MG63 (cell line): ENCODE data around the gene CXCL1. TPM values are rescaled to one million over a fixed set of nuclear protein-coding genes. Genes with fewer than 3 reads are reported as not detected.
"Not testable (repeated sequence)": the region's sequence is repeated elsewhere in the genome, so short reads cannot be mapped to it uniquely, and the experiment has no call there.

ENCODE experiments used
- DNase-seq: peaks from one replicate; pipeline ENCODE4 v3.0.0-alpha.2; 2020
- H3K27me3 ChIP-seq: fragments of 250-450 bp; sonication (Bioruptor Pico); 2 replicates; pipeline ENCODE4 v1.5.1; 2020; ENCODE audit warnings: mild to moderate bottlenecking, moderate library complexity
- H3K36me3 ChIP-seq: fragments of 250-450 bp; sonication (Bioruptor Pico); 2 replicates; pipeline ENCODE4 v1.5.1; 2020; ENCODE audit warnings: mild to moderate bottlenecking, moderate library complexity
- H3K4me3 ChIP-seq: fragments of 250-450 bp; sonication (Bioruptor Pico); 2 replicates; pipeline ENCODE4 v1.5.1; 2020; ENCODE audit warnings: mild to moderate bottlenecking, moderate library complexity
- H3K9me3 ChIP-seq: fragments of 250-450 bp; sonication (Bioruptor Pico); 2 replicates; pipeline ENCODE4 v1.5.1; 2020; ENCODE audit warnings: mild to moderate bottlenecking, moderate library complexity
- total RNA-seq: library from RNA; depleted of rRNA; stranded (reverse); fragments of >200 nt; shearing (Covaris generic); gene quantifications from 2 replicates; pipeline ENCODE4 v1.2.3, GENCODE V29; 2014; ENCODE audit warnings: low replicate concordance

Gene CXCL1
- total RNA-seq, 1 experiment from 2014 or later, result 2.5 TPM

DNA sequence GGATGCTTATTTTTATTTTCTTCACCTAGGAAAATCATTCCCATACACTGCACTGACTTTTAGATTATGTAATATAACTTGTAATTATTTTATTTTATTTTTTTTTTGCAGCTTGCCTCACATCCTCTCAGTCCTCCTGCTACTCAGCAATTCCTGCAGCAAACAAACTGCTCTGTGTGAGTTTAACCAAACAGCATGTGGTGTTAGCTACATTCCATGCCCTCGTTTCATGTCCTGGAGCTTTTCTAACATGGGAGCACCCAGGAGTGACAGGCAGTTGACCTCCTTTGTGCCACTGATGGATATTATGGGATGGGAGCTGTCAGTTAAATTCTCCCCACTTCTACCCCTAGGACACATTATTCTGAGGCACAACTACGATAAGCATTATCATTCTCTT is 24.8 kb downstream of the CXCL1 start:
- H3K9me3 ChIP-seq, result no peaks in the 10 kb centered on the region
- H3K27me3 ChIP-seq, result no peaks in the 10 kb centered on the region
- no peaks in the 10 kb centered on the region for H3K36me3 ChIP-seq
- DNase-seq, result no peak
- H3K4me3 ChIP-seq, result no peak overlapping the region

DNA sequence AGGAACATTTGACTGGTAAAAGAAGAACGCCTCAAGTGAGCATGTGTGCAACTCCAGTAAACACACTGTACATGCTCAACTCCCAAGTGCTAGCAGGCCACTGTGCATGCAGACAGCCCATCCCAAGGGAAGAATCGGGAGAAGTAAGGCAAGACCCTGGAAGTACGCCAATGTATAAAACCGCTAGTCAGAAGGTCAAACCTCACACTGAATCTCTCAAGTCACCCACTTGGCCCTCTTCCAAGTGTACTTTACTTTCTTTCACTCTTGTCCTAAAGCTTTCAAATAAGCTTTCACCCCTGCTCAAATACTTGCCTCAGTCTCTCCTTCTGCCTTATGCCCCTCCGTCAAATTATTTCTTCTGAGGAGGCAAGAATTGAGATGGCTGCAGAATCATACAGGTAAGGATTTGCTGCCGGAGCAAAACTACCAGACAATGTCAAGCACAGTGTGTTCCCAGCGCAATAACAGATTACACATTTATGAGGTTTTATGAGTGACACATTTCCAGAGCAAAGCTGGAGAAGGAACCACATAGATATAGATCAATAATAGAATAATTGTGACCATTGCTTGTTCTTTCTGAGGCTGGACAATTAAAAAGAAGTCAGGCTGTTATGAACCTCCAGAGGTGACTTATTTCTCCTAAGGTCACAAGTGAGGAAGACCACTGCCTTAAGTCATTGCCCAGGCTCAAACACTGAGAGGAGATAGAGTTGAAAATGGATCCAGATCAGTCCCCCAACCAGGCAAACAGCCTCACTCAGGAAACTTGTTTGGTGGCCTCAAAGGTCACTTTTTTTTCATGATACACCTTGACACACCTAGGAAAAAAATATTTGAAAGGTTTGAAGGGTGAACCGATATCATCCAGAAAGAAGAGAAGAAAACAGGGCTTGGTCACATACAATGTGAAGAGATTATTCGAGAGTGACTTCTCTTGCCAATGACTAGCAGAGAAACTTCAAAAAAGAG is 26.3 kb downstream of the CXCL1 start:
- Histone ChIP-seq H3K9me3 (no peaks in the 10 kb centered on the region), H3K4me3 (no peak overlapping the region), H3K27me3 (no peaks in the 10 kb centered on the region), H3K36me3 (no peaks in the 10 kb centered on the region)
- DNase-seq, result no peak

DNA sequence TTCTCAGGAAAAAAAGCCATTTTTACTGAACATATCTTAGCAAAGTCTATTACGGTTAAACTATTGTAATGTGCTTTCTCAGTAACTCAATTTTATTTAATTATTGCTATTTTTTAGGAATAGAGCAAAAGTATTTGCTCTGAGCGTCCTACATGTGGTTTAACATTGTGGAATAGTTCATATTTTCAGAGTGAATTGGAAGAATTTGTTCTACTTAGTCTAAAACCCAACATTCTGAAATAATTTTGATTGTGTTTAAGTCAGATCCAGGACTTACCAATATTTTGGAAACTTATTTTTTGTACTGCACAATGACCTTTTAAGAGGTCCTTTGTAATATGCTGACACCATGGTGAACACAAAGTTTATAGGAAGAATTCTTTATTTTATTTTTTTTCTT is 27.2 kb downstream of the CXCL1 start:
- no peak for DNase-seq
- H3K27me3 ChIP-seq, result no peaks in the 10 kb centered on the region
- H3K36me3 ChIP-seq, result no peaks in the 10 kb centered on the region
- no peaks in the 10 kb centered on the region for H3K9me3 ChIP-seq
- H3K4me3 ChIP-seq, result no peak overlapping the region

DNA sequence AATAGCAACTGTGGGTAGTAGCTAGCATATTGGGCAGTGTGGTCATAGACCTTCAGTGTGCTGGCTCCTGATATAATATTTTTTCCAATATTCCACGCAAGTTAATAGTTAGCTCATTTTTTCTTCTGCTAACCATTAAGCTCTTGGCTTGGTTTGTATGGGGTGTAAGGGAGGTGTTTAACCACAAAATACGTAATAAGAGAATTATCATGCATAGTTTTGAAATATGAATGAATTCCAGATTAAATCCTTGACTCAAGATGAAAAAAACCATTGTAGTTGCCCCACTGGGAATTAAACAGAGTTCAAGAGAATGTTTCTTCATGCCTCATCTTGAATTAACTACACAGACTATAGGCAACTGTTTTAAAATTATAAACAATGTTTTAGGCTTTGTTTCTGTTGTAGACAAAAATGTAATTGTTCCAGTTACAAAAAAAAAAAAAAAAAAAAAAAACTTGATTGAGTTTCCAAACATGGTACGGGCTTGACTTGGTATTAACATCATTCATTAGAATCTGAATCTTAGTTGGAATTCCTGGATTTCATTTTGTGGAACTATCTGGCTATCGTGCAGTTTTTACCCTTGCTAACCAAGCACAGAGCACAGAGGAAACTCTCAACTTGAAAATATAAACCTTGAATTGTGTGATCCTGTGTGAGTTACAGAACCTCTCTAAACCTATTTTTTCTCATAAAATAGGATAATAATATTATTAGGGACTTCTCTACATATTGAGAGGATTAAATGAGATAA is 28.4 kb downstream of the CXCL1 start:
- Histone ChIP-seq H3K27me3 (no peaks in the 10 kb centered on the region), H3K9me3 (no peaks in the 10 kb centered on the region), H3K4me3 (no peak overlapping the region), H3K36me3 (no peaks in the 10 kb centered on the region)
- no peak for DNase-seq

DNA sequence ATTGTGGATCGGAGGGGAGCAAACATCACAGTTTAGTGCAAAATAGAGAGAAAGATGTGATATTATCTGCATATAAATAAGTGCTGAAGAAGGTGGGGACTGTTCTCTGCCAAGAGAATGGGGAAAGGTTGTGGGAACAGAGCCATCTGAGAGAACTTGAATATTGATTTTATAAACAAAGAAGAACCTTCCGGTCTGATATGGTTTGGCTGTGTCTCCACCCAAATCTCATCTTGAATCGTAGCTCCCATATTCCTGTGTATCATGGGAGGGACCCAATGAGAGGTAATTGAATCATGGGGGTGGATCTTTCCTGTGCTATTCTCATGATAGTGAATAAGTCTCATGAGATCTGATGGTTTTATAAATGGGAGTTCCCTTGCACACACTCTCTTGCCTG is 30.1 kb downstream of the CXCL1 start:
- H3K36me3 ChIP-seq, H3K4me3 ChIP-seq, DNase-seq, H3K27me3 ChIP-seq, H3K9me3 ChIP-seq: not testable (repeated sequence)

DNA sequence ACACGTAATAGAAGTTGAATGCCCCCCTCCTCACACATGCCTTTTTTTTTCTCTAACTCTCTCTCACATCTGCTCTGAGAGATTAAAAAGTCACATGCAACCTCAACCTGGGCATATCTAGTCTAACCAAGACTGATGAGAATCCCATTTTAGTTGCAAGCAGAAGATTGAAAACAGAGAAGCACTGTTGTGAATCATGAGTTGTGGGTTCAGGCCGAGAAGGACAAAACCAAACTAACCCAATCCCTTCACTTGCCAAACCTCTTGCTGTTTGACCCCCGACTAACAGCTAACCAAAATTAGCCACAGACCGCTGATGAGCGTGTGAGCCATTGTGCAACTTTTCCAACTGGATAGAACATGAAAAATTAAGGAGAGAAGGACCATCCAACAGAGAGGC is 31.8 kb downstream of the CXCL1 start:
- DNase-seq, result no peak
- no peaks in the 10 kb centered on the region for H3K9me3 ChIP-seq
- no peak overlapping the region for H3K4me3 ChIP-seq
- H3K27me3 ChIP-seq, result no peaks in the 10 kb centered on the region
- H3K36me3 ChIP-seq, result no peaks in the 10 kb centered on the region

DNA sequence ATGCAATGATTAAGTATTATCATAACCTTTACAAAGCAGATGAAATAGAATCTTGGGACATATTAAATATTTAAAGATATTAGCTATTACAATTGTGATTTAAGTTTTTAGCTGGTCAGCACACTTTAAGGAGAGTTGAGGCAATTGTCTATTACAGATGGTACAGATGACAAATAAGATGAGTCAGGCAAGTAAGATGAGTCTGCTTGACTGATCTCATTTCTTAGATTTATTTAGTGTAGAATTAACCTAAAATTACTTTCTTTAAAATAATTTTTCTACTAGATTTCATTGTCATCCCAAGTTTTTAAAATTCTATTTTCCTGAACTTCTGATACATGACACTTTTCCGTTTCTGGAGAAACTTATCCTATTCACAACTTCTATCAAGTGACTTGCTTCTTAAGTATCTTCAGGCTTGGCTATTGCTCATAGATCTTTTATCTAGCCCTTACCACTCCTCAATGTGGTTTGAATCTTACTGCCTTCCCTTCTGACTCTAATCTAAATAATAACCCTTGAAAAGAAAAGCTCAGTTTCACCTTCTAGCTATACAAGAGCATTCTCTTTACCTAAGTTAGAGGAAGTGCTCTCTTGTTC is 32.9 kb downstream of the CXCL1 start:
- Histone ChIP-seq H3K9me3 (no peaks in the 10 kb centered on the region), H3K4me3 (no peak overlapping the region), H3K27me3 (no peaks in the 10 kb centered on the region), H3K36me3 (no peaks in the 10 kb centered on the region)
- no peak for DNase-seq

DNA sequence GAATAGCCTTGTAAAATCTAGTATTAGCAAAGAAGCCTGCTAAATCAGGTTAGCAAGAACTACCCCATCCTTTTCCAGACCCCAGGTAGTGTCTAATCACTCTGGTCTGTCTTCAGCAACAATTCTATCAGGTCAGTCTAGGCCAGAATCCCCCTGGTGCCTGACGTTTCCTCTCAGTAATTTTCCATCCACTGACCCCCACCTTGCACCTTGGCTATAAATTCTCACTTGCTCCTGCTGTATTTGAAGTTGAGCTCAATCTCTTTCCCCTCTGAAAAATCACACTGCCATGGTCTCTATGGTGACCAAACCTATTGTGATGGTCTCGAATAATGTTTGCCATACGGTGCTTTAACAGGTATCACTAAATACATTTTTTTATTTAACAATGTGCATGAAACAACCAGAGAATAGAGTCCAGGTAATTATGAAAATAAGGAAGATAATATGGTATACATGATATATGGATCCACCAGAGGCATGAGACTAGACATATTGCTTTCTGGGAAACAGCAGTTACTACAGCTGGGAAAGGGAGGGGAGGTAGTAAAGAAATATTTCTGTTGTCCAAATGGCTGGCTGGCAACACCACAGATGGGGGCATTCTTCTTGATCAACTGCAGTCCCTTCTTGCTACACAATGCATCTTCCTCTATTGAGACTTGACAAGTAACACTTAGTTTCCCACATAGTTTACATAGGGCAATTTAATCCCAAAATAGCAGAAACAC is 33.8 kb downstream of the CXCL1 start:
- H3K9me3 ChIP-seq, result no peaks in the 10 kb centered on the region
- H3K4me3 ChIP-seq, result no peak overlapping the region
- no peaks in the 10 kb centered on the region for H3K27me3 ChIP-seq
- no peaks in the 10 kb centered on the region for H3K36me3 ChIP-seq
- DNase-seq, result no peak

DNA sequence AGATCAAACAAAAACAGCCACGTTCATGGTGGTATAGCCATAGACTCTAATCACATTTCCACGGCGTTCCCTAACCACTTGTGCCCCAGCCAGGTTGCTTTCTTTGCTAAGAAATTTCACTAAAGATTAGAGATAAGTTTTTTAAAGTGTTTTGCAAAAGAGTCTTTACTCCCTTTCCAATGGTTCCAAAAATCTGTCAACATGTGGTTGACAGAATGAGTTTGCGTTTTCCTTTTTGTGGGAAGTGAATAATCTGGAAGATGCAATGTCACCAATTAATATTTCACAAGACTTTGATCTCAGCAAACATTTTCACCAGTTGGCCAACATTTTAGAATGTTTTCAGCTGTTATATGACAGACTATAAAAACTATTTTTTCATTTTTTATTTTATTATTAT is 35.3 kb downstream of the CXCL1 start:
- no peak for DNase-seq
- Histone ChIP-seq H3K36me3 (no peaks in the 10 kb centered on the region), H3K4me3 (no peak overlapping the region), H3K9me3 (no peaks in the 10 kb centered on the region), H3K27me3 (no peaks in the 10 kb centered on the region)

DNA sequence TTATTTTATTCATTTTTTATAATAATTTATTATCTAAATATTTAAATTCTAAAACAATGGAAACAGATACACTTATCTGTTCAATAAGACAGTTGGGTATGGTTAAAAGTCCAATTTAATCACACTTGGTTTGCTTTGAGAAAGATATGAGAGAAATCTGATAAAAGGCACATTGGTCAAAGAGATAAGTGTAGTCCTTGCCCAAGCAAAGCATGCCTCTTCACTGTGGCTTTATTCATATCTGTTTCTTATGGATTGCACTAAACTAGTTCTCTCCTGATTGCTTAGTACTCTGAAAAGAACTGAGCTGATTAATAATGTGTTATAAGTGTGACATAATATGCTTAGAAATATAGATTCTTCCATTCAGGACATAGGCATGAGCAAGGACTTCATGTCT is 39.8 kb downstream of the CXCL1 start:
- Histone ChIP-seq H3K4me3 (no peak overlapping the region), H3K36me3 (no peaks in the 10 kb centered on the region), H3K9me3 (no peaks in the 10 kb centered on the region), H3K27me3 (no peaks in the 10 kb centered on the region)
- no peak for DNase-seq

DNA sequence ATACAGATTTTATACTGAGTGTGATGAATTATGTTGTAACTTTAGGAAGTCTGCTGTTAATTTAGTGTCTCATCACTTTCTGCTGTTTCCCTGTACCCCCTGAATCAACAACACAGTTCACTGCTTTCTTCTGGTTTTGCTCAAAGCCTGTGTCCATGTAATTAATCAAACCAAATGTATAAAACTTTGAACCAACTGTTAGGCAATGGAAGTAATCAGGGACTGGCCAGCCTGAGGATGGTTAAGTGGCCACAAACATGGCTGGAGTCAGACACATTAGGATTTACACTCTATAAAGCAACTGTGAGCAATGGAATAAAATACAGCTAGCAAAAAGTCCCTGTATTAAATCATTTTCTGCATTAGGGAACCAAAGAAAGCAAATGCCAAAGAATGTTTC is 42.6 kb downstream of the CXCL1 start:
- H3K27me3 ChIP-seq, result no peaks in the 10 kb centered on the region
- no peak overlapping the region for H3K4me3 ChIP-seq
- H3K36me3 ChIP-seq, result no peaks in the 10 kb centered on the region
- DNase-seq, result no peak
- H3K9me3 ChIP-seq, result no peaks in the 10 kb centered on the region; the same call in 1 of the 2 replicates

DNA sequence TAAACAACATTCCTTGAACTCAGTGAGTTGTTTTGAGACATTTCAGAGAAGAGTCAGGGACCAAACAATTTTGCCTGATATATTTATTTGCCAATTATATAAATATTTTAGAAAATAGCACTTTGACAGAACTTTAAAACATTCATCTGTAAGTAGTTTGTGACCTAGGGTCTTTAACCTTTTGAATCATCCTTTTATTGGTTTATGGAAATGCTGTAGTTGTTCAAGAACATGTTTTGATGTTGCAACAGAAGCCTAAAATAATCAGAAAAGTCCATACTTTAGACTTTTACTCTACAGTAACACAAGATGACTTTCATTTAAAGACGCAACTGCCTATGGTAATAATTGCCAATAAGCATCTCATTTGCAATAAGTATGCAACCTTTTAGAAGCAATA is 43.0 kb downstream of the CXCL1 start:
- Histone ChIP-seq H3K27me3 (no peaks in the 10 kb centered on the region), H3K4me3 (no peak overlapping the region), H3K36me3 (no peaks in the 10 kb centered on the region), H3K9me3 (no peaks in the 10 kb centered on the region; the same call in 1 of the 2 replicates)
- DNase-seq, result no peak

DNA sequence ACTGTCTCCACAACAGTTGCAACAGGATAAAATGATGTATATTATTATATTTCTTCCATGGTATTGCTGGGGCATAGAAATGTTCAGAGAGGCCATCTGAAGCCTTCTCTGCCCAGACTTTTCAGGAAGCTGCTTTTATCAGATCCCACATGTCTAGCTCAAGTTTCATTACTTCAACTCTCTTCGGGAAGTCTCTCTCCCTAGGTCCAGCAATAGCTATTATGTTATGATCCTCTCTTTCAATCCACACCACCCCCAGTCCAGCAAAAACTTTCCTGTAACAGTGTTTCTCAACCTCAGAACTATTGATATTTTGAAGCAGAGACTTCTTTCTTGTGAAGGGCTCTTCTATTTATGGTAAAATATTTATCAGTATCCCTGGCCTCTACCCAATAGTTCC is 44.9 kb downstream of the CXCL1 start:
- H3K27me3 ChIP-seq, result no peaks in the 10 kb centered on the region
- no peak for DNase-seq
- H3K4me3 ChIP-seq, result no peak overlapping the region
- no peaks in the 10 kb centered on the region for H3K36me3 ChIP-seq
- H3K9me3 ChIP-seq, result no peaks in the 10 kb centered on the region; the same call in 1 of the 2 replicates

DNA sequence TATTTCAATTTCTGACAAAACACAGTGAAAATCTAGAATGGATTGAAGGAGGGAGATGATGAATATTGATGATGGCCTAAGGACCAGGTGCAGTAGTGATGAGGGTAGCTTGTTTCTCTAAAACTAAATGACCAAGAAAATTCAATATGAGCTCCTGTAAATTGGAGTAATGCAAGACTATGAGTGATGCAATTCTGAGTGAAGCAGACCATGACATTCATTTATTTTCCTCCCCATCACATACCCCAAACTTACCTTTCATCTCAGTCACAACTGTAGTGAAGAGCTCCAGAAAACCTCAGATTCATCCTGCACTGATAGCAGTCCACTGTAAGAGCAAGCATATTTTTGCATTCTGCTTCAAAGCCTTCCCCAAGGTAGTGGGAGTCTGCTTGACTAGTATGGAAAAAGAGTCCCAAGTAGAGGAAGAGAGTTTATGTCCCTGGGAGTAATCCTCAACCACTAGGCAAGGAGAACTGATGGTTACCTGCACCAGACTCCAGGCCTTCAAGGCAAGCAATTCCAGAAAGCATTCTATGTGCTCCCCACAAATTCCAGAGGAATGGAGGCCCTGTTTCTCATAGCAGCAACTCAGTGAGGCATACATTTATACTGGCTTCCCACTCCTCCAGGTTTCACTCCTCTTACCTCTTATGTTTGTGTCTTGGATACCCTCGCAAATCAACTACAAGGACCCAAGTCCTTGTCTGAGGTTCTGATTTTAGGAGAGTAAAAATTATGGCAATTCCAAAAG is 47.2 kb downstream of the CXCL1 start:
- H3K9me3 ChIP-seq, result no peaks in the 10 kb centered on the region; the same call in 1 of the 2 replicates
- no peak overlapping the region for H3K4me3 ChIP-seq
- no peak for DNase-seq

DNA sequence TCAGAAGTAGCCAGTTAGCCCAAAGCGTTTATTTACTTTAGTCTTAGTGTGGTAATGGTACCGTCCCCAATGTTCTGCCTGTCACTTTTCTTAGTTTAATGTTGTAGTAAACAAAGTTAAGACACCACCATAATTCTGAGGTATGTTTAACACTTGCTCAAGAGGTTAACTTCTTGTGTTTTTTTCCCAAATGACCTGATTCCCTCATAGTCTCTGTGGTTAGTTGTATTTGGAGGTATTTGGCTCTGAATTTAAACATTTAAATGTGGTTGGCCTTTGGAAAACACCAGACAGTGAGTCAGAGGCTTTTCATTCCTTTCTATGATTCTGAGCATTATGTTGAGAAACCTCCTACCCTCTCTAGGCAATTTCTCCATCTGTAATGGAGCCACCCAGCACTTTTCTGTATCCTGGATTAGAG is 47.9 kb downstream of the CXCL1 start:
- no peaks in the 10 kb centered on the region for H3K27me3 ChIP-seq
- no peak overlapping the region for H3K4me3 ChIP-seq
- no peaks in the 10 kb centered on the region for H3K36me3 ChIP-seq
- no peak for DNase-seq
- H3K9me3 ChIP-seq, result no peaks in the 10 kb centered on the region; the same call in 1 of the 2 replicates

More for the DNA sequence above, 47.2 kb downstream of the CXCL1 start:
- Histone ChIP-seq H3K27me3 (no peaks in the 10 kb centered on the region), H3K36me3 (no peaks in the 10 kb centered on the region)

DNA sequence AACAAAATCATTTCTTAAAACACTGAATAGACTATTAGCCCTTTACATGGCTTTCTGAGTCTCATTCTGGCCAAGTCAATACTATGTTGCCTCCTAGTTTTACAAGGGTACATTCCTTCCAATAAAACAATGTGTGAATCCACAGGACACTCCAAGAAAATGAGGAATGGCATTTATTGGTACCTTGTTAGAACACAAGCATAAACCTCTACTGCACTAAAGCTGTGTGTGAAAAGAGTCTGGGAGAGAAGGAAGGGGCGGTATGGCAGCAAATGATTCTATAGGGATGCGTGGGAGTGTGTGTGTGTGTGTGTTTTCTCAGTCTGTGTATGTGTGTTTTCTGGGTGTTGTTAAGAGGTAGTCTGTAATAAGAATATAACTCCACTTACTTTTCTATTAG is 48.9 kb downstream of the CXCL1 start:
- DNase-seq, result no peak
- no peaks in the 10 kb centered on the region for H3K27me3 ChIP-seq
- H3K9me3 ChIP-seq, result no peaks in the 10 kb centered on the region; the same call in 1 of the 2 replicates
- H3K36me3 ChIP-seq, result no peaks in the 10 kb centered on the region
- no peak overlapping the region for H3K4me3 ChIP-seq
